ENCODE results near the gene REM2. TPM values are rescaled to one million over a fixed set of nuclear protein-coding genes. Genes with fewer than 3 reads are reported as not detected.

REM2 gene
- total RNA-seq, 1 experiment from 2014 or later = 0.47 TPM

DNA sequence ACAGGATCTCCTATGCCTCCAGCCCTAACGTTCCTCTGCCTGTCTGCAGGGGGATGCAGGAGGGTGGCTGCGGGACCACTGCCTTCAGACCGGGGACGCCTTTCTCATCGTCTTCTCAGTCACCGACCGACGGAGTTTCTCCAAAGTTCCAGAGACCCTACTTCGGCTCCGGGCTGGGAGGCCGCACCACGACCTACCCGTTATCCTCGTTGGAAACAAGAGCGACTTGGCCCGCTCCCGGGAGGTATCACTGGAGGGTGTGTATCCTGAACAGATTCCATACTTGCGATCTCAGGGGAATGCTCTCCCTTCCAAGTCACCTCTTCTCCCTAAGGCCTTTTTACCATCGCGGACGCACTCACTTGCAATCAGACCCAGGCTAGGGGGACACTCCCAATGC lies 3.0 kb downstream of the REM2 start:
- BruUV-seq (replicated peaks) = TSS peak; percentile 69
- POLR2A ChIA-PET = interaction anchor here (1.0 to 1.2 kb wide), 2 partner anchors 13 to 15 kb away, joined by 3 to 5 read pairs; partner anchors contain the start of gene LRP10
- no peak for TF ChIP-seq SP1 (IDR thresholded peaks at IDR 0.05; ENCODE audit: low read depth)
- TF ChIP-seq ZFX (IDR thresholded peaks at IDR 0.05) = no peak
- TF ChIP-seq, protein P1, sequence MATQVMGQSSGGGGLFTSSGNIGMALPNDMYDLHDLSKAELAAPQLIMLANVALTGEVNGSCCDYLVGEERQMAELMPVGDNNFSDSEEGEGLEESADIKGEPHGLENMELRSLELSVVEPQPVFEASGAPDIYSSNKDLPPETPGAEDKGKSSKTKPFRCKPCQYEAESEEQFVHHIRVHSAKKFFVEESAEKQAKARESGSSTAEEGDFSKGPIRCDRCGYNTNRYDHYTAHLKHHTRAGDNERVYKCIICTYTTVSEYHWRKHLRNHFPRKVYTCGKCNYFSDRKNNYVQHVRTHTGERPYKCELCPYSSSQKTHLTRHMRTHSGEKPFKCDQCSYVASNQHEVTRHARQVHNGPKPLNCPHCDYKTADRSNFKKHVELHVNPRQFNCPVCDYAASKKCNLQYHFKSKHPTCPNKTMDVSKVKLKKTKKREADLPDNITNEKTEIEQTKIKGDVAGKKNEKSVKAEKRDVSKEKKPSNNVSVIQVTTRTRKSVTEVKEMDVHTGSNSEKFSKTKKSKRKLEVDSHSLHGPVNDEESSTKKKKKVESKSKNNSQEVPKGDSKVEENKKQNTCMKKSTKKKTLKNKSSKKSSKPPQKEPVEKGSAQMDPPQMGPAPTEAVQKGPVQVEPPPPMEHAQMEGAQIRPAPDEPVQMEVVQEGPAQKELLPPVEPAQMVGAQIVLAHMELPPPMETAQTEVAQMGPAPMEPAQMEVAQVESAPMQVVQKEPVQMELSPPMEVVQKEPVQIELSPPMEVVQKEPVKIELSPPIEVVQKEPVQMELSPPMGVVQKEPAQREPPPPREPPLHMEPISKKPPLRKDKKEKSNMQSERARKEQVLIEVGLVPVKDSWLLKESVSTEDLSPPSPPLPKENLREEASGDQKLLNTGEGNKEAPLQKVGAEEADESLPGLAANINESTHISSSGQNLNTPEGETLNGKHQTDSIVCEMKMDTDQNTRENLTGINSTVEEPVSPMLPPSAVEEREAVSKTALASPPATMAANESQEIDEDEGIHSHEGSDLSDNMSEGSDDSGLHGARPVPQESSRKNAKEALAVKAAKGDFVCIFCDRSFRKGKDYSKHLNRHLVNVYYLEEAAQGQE (IDR thresholded peaks at IDR 0.05; ENCODE audit: low read depth) = no peak
- H3K9ac ChIP-seq (ENCODE audit: low read length) = peak overlapping the region; percentile 72
- no peaks in the 10 kb centered on the region for H4K20me1 ChIP-seq (ENCODE audit: insufficient read depth)
- peak overlapping the region; percentile 61 for H2AFZ ChIP-seq (ENCODE audit: low read depth, low read length, poor library complexity, severe bottlenecking)
- ATAC-seq (no peak), DNase-seq (ENCODE audit: low read depth, low spot score) (no peak)
- H3K4me1 ChIP-seq (ENCODE audit: control insufficient read depth in 1 of 2, insufficient read depth in 2 of 2, low read length in 2 of 2) = peaks cover 31 to 43% of the 10 kb centered on the region in 2 experiments
- RAD21 ChIA-PET (ENCODE audit: low non-redundant PET in 1 of 2, low total read pairs in 2 of 2, uncharacterized antibody in 2 of 2, unreplicated experiment in 2 of 2) = no interaction called here
- no peaks in the 10 kb centered on the region for H3K9me3 ChIP-seq (ENCODE audit: control insufficient read depth in 1 of 2, insufficient read depth in 1 of 2, low read depth in 1 of 2, low read length in 2 of 2)
- CTCF ChIA-PET = interaction anchor here (1.0 to 7.0 kb wide), 3 partner anchors 14 to 316 kb away, joined by 3 to 51 read pairs (median 6); partner anchors contain the start of gene LRP10
- peak overlapping the region; percentile 93 for H3K27ac ChIP-seq (ENCODE audit: low read depth, low read length)
- no peaks in the 10 kb centered on the region; the same call in 1 of the 2 replicates for H3K79me2 ChIP-seq (ENCODE audit: insufficient read depth, low read length)
- H3K36me3 ChIP-seq (ENCODE audit: control insufficient read depth in 1 of 2, insufficient read depth in 2 of 2, low read length in 2 of 2) = no peaks in the 10 kb centered on the region
- peak overlapping the region; percentile 79 for H3K4me2 ChIP-seq (ENCODE audit: low read length)
- H3K27me3 ChIP-seq (ENCODE audit: insufficient read depth, low read length) = no peaks in the 10 kb centered on the region
- peak overlapping the region; percentile 60 to 68 for H3K4me3 ChIP-seq (replicated peaks in 1 of 2; ENCODE audit: low read depth in 1 of 2, low read length in 2 of 2)
- intact Hi-C loops (cut with micrococcal nuclease) = loop anchor here (1.0 kb wide), 1 partner anchor 14 kb away; no protein-coding TSS in a partner anchor
- H3K9me2 ChIP-seq (ENCODE audit: insufficient read depth) = no peaks in the 10 kb centered on the region

All from HCT116 (cell line).